GM18868 (cell line): ENCODE data around the gene FAM110C.
"Not testable (repeated sequence)": the region's sequence is repeated elsewhere in the genome, so short reads cannot be mapped to it uniquely, and the experiment has no call there.

ENCODE experiments used
- ATAC-seq: cut with Tn5 transposase; IDR thresholded peaks from one replicate; pipeline ENCODE4 v1.9.1; 2021; ENCODE audit warnings: mild to moderate bottlenecking, moderate library complexity; ENCODE audit not compliant: unreplicated experiment

The FAM110C gene

GRCh38 chr2:46471-47345 is at the start of gene FAM110C:
FAM110C (minus strand) TSS chr2:46505; CDS start chr2:46385, 120 bp downstream.
- no peak for ATAC-seq

GRCh38 chr2:92326-92725 is 46.0 kb upstream of the FAM110C start:
- no peak for ATAC-seq

- ATAC-seq: no peak
These were observed 44.5 kb upstream of the FAM110C start for GRCh38 chr2:90645-91312.

- ATAC-seq: no peak
These were observed 39.5 kb upstream of the FAM110C start for GRCh38 chr2:85761-86160.

- no peak for ATAC-seq
These were observed 37.8 kb upstream of the FAM110C start for GRCh38 chr2:84121-84520.

GRCh38 chr2:80971-81736 is 34.8 kb upstream of the FAM110C start:
- no peak for ATAC-seq

- ATAC-seq: no peak
These were observed 34.1 kb upstream of the FAM110C start for GRCh38 chr2:80378-80777.

GRCh38 chr2:71309-72035 is 25.2 kb upstream of the FAM110C start:
- ATAC-seq: no peak

- ATAC-seq: no peak
These were observed 23.4 kb upstream of the FAM110C start for GRCh38 chr2:69366-70344.

- not testable (repeated sequence) for ATAC-seq
These were observed 22.3 kb upstream of the FAM110C start for GRCh38 chr2:68637-69036.

GRCh38 chr2:66853-67252 is 20.5 kb upstream of the FAM110C start:
- ATAC-seq: no peak

GRCh38 chr2:65121-65520 is 18.8 kb upstream of the FAM110C start:
- no peak for ATAC-seq

GRCh38 chr2:55587-56448 is 9.5 kb upstream of the FAM110C start:
- no peak for ATAC-seq

GRCh38 chr2:51613-52012 is 5.3 kb upstream of the FAM110C start:
- ATAC-seq: no peak

GRCh38 chr2:47737-48136 is 1.4 kb upstream of the FAM110C start:
- no peak for ATAC-seq

- no peak for ATAC-seq
These were observed 1.0 kb upstream of the FAM110C start for GRCh38 chr2:47346-47725.

GRCh38 chr2:46131-46470 is 204 bp downstream of the FAM110C start:
- no peak for ATAC-seq

GRCh38 chr2:45342-46130 is 769 bp downstream of the FAM110C start:
- ATAC-seq: no peak
